H9 (cell line): ENCODE results near the gene NUDCD2. TPM values are rescaled to one million over a fixed set of nuclear protein-coding genes. Genes with fewer than 3 reads are reported as not detected.

ENCODE experiments used
- DNase-seq: peaks from one replicate; pipeline ENCODE4 v3.0.0-alpha.2; 2017
- H2AFZ ChIP-seq: one replicate; pipeline ENCODE4 v1.6.1; 2013; ENCODE audit warnings: mild to moderate bottlenecking, low read length, control low read depth, moderate library complexity
- H2AK5ac ChIP-seq: 2 replicates; pipeline ENCODE4 v1.6.1; 2013; ENCODE audit warnings: low read length, control low read depth, mixed read lengths; ENCODE audit not compliant: insufficient read length
- H2BK120ac ChIP-seq: one replicate; pipeline ENCODE4 v1.6.1; 2013; ENCODE audit warnings: low read depth, mild to moderate bottlenecking, low read length, control low read depth, inconsistent platforms; ENCODE audit not compliant: poor library complexity, severe bottlenecking
- H2BK12ac ChIP-seq: 2 replicates; pipeline ENCODE4 v1.6.1; 2013; ENCODE audit warnings: low read length, control low read depth, mixed read lengths, low read depth; ENCODE audit not compliant: insufficient read length
- H2BK15ac ChIP-seq: 2 replicates; pipeline ENCODE4 v1.6.1; 2013; ENCODE audit warnings: low read depth, low read length, control low read depth
- H2BK20ac ChIP-seq: one replicate; pipeline ENCODE4 v1.6.1; 2013; ENCODE audit warnings: low read depth, mild to moderate bottlenecking, low read length, control low read depth, inconsistent platforms; ENCODE audit not compliant: poor library complexity, severe bottlenecking
- H2BK5ac ChIP-seq: 2 replicates; pipeline ENCODE4 v1.6.1; 2013; ENCODE audit warnings: low read length, control low read depth, mixed read lengths; ENCODE audit not compliant: insufficient read length
- H3K14ac ChIP-seq: 2 replicates; pipeline ENCODE4 v1.6.1; 2013; ENCODE audit warnings: low read length, control low read depth; ENCODE audit not compliant: insufficient read depth
- H3K18ac ChIP-seq: 2 replicates; pipeline ENCODE4 v1.6.1; 2013; ENCODE audit warnings: low read depth, mild to moderate bottlenecking, mixed read lengths, low read length, control low read depth; ENCODE audit not compliant: insufficient read length
- H3K23ac ChIP-seq: 2 replicates; pipeline ENCODE4 v1.6.1; 2013; ENCODE audit warnings: low read length, control low read depth, mixed read lengths, low read depth; ENCODE audit not compliant: insufficient read length
- H3K23me2 ChIP-seq: 2 replicates; pipeline ENCODE4 v1.6.1; 2013; ENCODE audit warnings: low read depth, mild to moderate bottlenecking, mixed read lengths, low read length, control low read depth; ENCODE audit not compliant: insufficient read length, poor library complexity, severe bottlenecking
- H3K27ac ChIP-seq: 2 replicates; pipeline ENCODE4 v1.5.1; 2013; ENCODE audit warnings: low read length, control low read depth, mixed read lengths, low read depth; ENCODE audit not compliant: insufficient read length
- H3K27me3 ChIP-seq: 2 replicates; pipeline ENCODE4 v1.6.1; 2013; ENCODE audit warnings: low read length, control low read depth, inconsistent platforms; ENCODE audit not compliant: insufficient read depth
- H3K4ac ChIP-seq: 2 replicates; pipeline ENCODE4 v1.6.1; 2013; ENCODE audit warnings: low read depth, mild to moderate bottlenecking, control low read depth, inconsistent platforms, low read length, moderate library complexity
- H3K4me1 ChIP-seq: 2 replicates; pipeline ENCODE4 v1.6.1; 2013; ENCODE audit warnings: low read length, control low read depth, inconsistent platforms; ENCODE audit not compliant: insufficient read depth
- H3K4me2 ChIP-seq: 2 replicates; pipeline ENCODE4 v1.6.1; 2013; ENCODE audit warnings: low read length, control low read depth, mixed read lengths; ENCODE audit not compliant: insufficient read length, insufficient read depth
- H3K56ac ChIP-seq: 2 replicates; pipeline ENCODE4 v1.6.1; 2013; ENCODE audit warnings: low read depth, mild to moderate bottlenecking, mixed read lengths, low read length, control low read depth; ENCODE audit not compliant: insufficient read length
- H3K79me1 ChIP-seq: 2 replicates; pipeline ENCODE4 v1.6.1; 2013; ENCODE audit warnings: low read depth, mild to moderate bottlenecking, moderate library complexity, low read length, control low read depth, inconsistent platforms; ENCODE audit not compliant: insufficient read depth, poor library complexity, severe bottlenecking
- H3K79me2 ChIP-seq: 2 replicates; pipeline ENCODE4 v1.6.1; 2013; ENCODE audit warnings: low read length, control low read depth, inconsistent platforms; ENCODE audit not compliant: insufficient read depth
- H3K9ac ChIP-seq: 2 replicates; pipeline ENCODE4 v1.6.1; 2013; ENCODE audit warnings: low read length, control low read depth, mixed read lengths; ENCODE audit not compliant: insufficient read length; ENCODE audit errors: extremely low read depth
- H3K9me3 ChIP-seq: one replicate; pipeline ENCODE4 v1.6.1; 2013; ENCODE audit warnings: low read depth, low read length, inconsistent platforms; ENCODE audit not compliant: control insufficient read depth
- H3T11ph ChIP-seq: one replicate; pipeline ENCODE4 v1.6.1; 2013; ENCODE audit warnings: mild to moderate bottlenecking, low read length, control low read depth, inconsistent platforms
- H4K20me1 ChIP-seq: one replicate; pipeline ENCODE4 v1.6.1; 2013; ENCODE audit not compliant: control insufficient read depth, insufficient read length, insufficient read depth
- H4K5ac ChIP-seq: 2 replicates; pipeline ENCODE4 v1.6.1; 2013; ENCODE audit warnings: low read depth, mild to moderate bottlenecking, mixed read lengths, low read length, control low read depth; ENCODE audit not compliant: insufficient read length
- H4K8ac ChIP-seq: replicated peaks from 2 replicates; pipeline ENCODE4 v1.6.1; 2013; ENCODE audit warnings: low read length, control low read depth, mixed read lengths, low read depth; ENCODE audit not compliant: insufficient read length
- H4K91ac ChIP-seq: 2 replicates; pipeline ENCODE4 v1.6.1; 2013; ENCODE audit warnings: low read depth, mild to moderate bottlenecking, moderate library complexity, mixed read lengths, low read length, control low read depth; ENCODE audit not compliant: insufficient read length
- H3K27ac Mint-ChIP-seq, 3 experiments: 2 replicates in 2 of 3; 3 replicates in 1 of 3; pipeline ENCODE4 v1.8.0; 2020 to 2021; ENCODE audit warnings: mixed read lengths in 3 of 3, mild to moderate bottlenecking in 1 of 3, moderate library complexity in 1 of 3
- H3K27me3 Mint-ChIP-seq: 2 replicates; pipeline ENCODE4 v1.8.0; 2021; ENCODE audit warnings: low read depth, mild to moderate bottlenecking, moderate library complexity, mixed read lengths
- H3K36me3 Mint-ChIP-seq, 3 experiments: 2 replicates in 2 of 3; 3 replicates in 1 of 3; pipeline ENCODE4 v1.8.0; 2020 to 2021; ENCODE audit warnings: low read depth in 3 of 3, mixed read lengths in 3 of 3; ENCODE audit not compliant: insufficient read depth in 1 of 3
- H3K4me1 Mint-ChIP-seq, 2 experiments: 2 replicates each; pipeline ENCODE4 v1.8.0; 2020; ENCODE audit warnings: mixed read lengths in 2 of 2
- H3K4me3 Mint-ChIP-seq, 2 experiments: 2 replicates in 1 of 2; 3 replicates in 1 of 2; pipeline ENCODE4 v1.8.0; 2020 to 2021; ENCODE audit warnings: mild to moderate bottlenecking in 2 of 2, mixed read lengths in 2 of 2, moderate library complexity in 1 of 2
- H3K9me3 Mint-ChIP-seq, 2 experiments: 2 replicates in 1 of 2; 3 replicates in 1 of 2; pipeline ENCODE4 v1.8.0; 2020; ENCODE audit warnings: mild to moderate bottlenecking in 2 of 2, mixed read lengths in 2 of 2, moderate library complexity in 1 of 2
- CTCF ChIP-seq: fragments of 200-600 bp; sonication (generic); conservative IDR thresholded peaks from 3 replicates; pipeline ENCODE4 v1.8.0; 2021; ENCODE audit warnings: antibody characterized with exemption, mild to moderate bottlenecking
- WGBS: extraction: QIAGEN DNeasy Blood & Tissue Kit; methylation state at CpG from one replicate; pipeline ENCODE4 v1.1.7; 2013; ENCODE audit warnings: missing lambda C conversion rate, low lambda C conversion rate, mixed read lengths; ENCODE audit not compliant: insufficient read length; ENCODE audit errors: extremely low coverage; 5-methylcytosine and 5-hydroxymethylcytosine counted together
- total RNA-seq: library from RNA; stranded (reverse); gene quantifications from 2 replicates; pipeline ENCODE4 v1.2.1, GENCODE V29; 2021

The NUDCD2 gene
- total RNA-seq, 1 experiment from 2014 or later = 42.2 TPM

GRCh38 chr5:163409384-163409783 is 50.5 kb downstream of the NUDCD2 start:
- H3K9ac ChIP-seq = no peak overlapping the region
- no peak overlapping the region for H3K56ac ChIP-seq
- H3K9me3 ChIP-seq = no peaks in the 10 kb centered on the region
- no peak overlapping the region for H3K4me3 Mint-ChIP-seq
- H2BK12ac ChIP-seq = no peak overlapping the region
- H3K23ac ChIP-seq = no peak overlapping the region
- no peaks in the 10 kb centered on the region; a peak in 1 of 7 replicates for H3K36me3 Mint-ChIP-seq
- no peak overlapping the region for H2AFZ ChIP-seq
- no peaks in the 10 kb centered on the region for H3K27me3 ChIP-seq
- H3K4me2 ChIP-seq = no peak overlapping the region
- H3K14ac ChIP-seq = no peak overlapping the region
- H3K9me3 Mint-ChIP-seq = peaks cover 0 to 3% of the 10 kb centered on the region in 2 experiments; a peak in 1 of 5 replicates
- H4K5ac ChIP-seq = no peak overlapping the region
- no peak overlapping the region for H2BK120ac ChIP-seq
- peak overlapping the region in 1 of 3 experiments; percentile 42; a peak in 1 of 7 replicates for H3K27ac Mint-ChIP-seq
- no peak for TF ChIP-seq CTCF
- H3K4me1 ChIP-seq = no peaks in the 10 kb centered on the region
- no peak overlapping the region for H4K8ac ChIP-seq
- no peaks in the 10 kb centered on the region for H4K20me1 ChIP-seq
- H3T11ph ChIP-seq = no peak overlapping the region
- H3K79me1 ChIP-seq = no peaks in the 10 kb centered on the region
- no peak for DNase-seq
- no peaks in the 10 kb centered on the region for H3K23me2 ChIP-seq
- H3K18ac ChIP-seq = no peak overlapping the region
- H2BK20ac ChIP-seq = no peak overlapping the region
- WGBS = no CpG with 5 or more reads among the region's 6 CpGs
- H3K27ac ChIP-seq = no peak overlapping the region
- H2AK5ac ChIP-seq = no peak overlapping the region
- H4K91ac ChIP-seq = no peak overlapping the region
- no peaks in the 10 kb centered on the region for H3K79me2 ChIP-seq
- no peak overlapping the region for H3K4ac ChIP-seq
- H2BK15ac ChIP-seq = no peak overlapping the region
- no peaks in the 10 kb centered on the region; the same call in 1 of the 2 replicates for H3K27me3 Mint-ChIP-seq
- H2BK5ac ChIP-seq = no peak overlapping the region
- H3K4me1 Mint-ChIP-seq = peaks cover 5 to 6% of the 10 kb centered on the region in 2 experiments; a peak in 3 of 4 replicates
